Activated naive CD8-positive, alpha-beta T cell (primary cell): Measurements from ENCODE around the gene TMEM101.
A peak's percentile ranks its signal among the peaks of the same experiment; 100 is the strongest.
"Not testable (repeated sequence)": the region's sequence is repeated elsewhere in the genome, so short reads cannot be mapped to it uniquely, and the experiment has no call there.

Source experiments
- H3K27ac Mint-ChIP-seq: one replicate; pipeline ENCODE4 v1.8.0; 2021; ENCODE audit warnings: mixed read lengths
- H3K27me3 Mint-ChIP-seq: one replicate; pipeline ENCODE4 v1.8.0; 2021; ENCODE audit warnings: mixed read lengths
- H3K36me3 Mint-ChIP-seq: one replicate; pipeline ENCODE4 v1.8.0; 2021; ENCODE audit warnings: mixed read lengths
- H3K4me1 Mint-ChIP-seq: one replicate; pipeline ENCODE4 v1.8.0; 2021; ENCODE audit warnings: low read depth, mixed read lengths
- H3K4me3 Mint-ChIP-seq: one replicate; pipeline ENCODE4 v1.8.0; 2021; ENCODE audit warnings: mild to moderate bottlenecking, mixed read lengths
- H3K9me3 Mint-ChIP-seq: one replicate; pipeline ENCODE4 v1.8.0; 2021; ENCODE audit warnings: low read depth, mixed read lengths

TMEM101 gene

DNA sequence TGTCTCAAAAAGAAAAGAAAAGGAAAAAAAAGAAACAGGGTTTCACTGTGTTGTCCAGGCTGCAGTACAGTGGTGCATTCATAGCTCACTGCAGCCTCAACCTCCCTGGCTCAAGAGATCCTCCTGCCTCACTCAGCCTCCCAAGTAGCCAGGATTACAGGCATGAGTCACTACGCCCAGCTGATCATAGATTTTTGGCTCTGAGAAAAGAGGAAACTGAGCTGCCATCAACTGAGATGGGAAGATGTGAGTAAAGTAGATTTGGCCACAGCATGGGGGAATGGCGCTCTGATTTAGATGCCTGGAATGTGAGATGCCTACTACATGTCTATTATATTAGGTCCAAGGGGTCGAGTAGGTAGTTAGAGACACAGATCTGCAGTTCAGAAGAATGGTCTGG, 16.2 kb downstream of the TMEM101 start:
- no peaks in the 10 kb centered on the region for H3K9me3 Mint-ChIP-seq
- peaks cover 6% of the 10 kb centered on the region for H3K27me3 Mint-ChIP-seq
- H3K36me3 Mint-ChIP-seq, result no peaks in the 10 kb centered on the region
- no peak overlapping the region for H3K27ac Mint-ChIP-seq
- H3K4me1 Mint-ChIP-seq, result no peaks in the 10 kb centered on the region
- H3K4me3 Mint-ChIP-seq, result no peak overlapping the region

DNA sequence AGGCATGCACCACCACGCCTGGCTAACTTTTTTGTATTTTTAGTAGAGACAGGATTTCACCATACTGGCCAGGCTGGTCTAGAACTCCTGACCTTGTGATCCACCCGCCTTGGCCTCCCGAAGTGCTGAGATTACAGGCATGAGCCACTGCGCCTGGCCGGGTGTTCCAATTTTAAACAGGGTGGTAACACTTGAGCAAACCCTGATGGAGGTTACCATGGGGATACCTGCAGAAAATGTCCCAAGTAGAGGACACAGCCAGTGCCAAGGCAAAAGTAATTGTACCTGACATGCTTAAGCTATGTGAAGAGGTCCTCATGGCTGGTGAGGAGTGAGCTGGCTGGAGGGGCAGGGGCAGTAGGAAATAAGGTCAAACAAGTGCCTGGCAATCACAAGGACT, 17.6 kb downstream of the TMEM101 start:
- not testable (repeated sequence) for H3K4me3 Mint-ChIP-seq, H3K9me3 Mint-ChIP-seq, H3K4me1 Mint-ChIP-seq, H3K27ac Mint-ChIP-seq, H3K27me3 Mint-ChIP-seq, H3K36me3 Mint-ChIP-seq

DNA sequence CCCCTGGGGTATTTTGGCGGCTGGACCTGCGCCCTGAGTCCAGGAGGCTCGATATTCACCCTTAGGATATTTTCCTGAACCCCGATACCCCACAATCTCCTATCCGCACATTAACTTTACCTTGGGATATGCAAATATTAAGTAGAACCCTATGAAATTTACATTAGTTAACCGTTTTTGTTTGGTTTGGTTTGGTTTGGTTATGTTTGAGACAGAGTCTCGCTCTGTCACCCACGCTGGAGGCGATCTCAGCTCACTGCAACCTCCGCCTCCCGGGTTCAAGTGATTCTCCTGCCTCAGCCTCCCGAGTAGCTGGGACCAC, 19.7 kb downstream of the TMEM101 start:
- Mint-ChIP-seq H3K36me3 (no peaks in the 10 kb centered on the region), H3K4me3 (no peak overlapping the region), H3K27ac (no peak overlapping the region), H3K27me3 (peaks cover 6% of the 10 kb centered on the region), H3K9me3 (no peaks in the 10 kb centered on the region), H3K4me1 (no peaks in the 10 kb centered on the region)

DNA sequence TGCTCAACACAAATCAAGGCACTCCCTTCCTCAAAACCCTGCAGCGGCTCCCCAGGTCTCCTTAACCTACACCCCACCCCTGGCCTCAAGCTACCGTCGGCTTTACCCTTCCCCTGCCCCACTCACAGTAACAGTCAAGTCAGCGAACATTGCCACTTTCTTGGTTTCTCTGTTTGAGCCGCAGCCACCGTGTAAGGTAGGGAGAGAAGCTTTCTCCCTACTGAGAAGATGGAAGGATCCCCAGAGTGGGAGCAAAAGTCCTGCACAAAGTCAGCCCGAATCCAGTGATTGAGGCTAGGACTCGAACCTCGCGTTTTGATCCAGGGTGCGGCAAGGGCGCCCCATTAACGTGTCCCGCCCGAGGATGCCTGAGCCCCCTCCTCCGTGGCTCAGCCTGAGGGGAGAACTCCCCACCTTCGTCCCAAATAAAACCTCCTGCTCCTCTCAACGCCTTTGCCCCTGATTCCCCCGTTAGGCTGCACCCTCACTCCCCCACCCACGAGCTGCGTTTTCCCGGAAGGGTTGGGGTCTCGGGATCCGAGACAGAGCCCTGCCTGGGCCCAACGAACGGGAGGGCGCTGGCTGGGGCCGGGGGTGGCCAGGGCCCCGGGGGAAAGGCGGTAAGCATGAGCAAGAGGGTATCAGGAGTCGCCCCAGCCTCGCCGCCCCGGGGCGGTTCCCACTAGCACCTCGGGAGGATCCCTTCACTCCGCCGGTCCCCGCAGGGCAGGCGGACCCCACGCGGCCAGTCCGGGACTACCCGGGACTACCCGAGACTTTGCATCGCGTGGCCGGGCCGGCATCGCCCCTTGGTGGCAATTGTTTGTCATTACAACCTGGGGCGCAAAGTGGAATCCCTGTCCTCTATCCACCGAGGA, 20.3 kb downstream of the TMEM101 start:
- H3K4me1 Mint-ChIP-seq, result no peaks in the 10 kb centered on the region
- no peak overlapping the region for H3K27ac Mint-ChIP-seq
- H3K9me3 Mint-ChIP-seq, result no peaks in the 10 kb centered on the region
- no peaks in the 10 kb centered on the region for H3K36me3 Mint-ChIP-seq
- peak overlapping the region; percentile 27 for H3K4me3 Mint-ChIP-seq
- peaks cover 6% of the 10 kb centered on the region for H3K27me3 Mint-ChIP-seq

DNA sequence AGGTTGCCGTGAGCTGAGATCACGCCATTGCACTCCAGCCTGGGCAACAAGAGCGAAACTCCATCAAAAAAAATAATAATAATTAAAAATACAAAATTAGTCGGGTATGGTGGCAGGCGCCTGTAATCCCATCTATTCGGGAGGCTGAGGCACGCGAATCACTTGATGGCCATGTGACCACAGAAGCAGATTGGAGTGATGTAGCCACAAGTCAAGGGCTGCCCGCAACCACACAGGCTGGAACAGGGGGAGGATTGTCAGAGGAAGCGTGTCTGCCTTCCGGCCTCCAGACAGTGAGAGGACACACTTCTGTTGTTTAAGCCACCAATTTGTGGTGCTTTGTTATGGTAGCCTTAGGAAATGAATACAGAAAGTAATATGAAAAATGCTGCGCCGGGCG, 22.1 kb downstream of the TMEM101 start:
- Mint-ChIP-seq H3K9me3 (no peaks in the 10 kb centered on the region), H3K27ac (no peak overlapping the region), H3K27me3 (peaks cover 7% of the 10 kb centered on the region), H3K36me3 (no peaks in the 10 kb centered on the region), H3K4me3 (no peak overlapping the region), H3K4me1 (no peaks in the 10 kb centered on the region)

DNA sequence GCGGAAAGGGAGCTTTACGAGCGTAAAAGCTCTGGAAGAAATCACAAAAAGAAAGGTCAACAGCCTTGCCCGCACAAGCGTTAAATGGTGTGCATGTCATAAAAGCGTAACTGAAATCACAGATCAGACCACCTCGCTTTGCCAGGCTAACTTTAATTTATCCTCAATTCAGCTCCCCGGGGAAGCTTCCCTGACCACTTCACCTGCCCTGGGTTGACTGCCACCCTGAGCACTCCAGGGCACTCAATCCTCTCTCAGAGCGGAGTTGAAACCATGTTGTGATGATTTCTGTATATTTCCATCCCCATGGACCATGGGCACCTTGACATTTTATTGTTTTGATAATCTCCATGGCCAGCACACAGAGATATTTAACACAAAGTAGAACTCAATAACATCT, 26.5 kb downstream of the TMEM101 start:
- Mint-ChIP-seq H3K9me3 (no peaks in the 10 kb centered on the region), H3K27ac (no peak overlapping the region), H3K27me3 (peaks cover 7% of the 10 kb centered on the region), H3K4me3 (no peak overlapping the region), H3K36me3 (no peaks in the 10 kb centered on the region), H3K4me1 (peaks cover 3% of the 10 kb centered on the region)

DNA sequence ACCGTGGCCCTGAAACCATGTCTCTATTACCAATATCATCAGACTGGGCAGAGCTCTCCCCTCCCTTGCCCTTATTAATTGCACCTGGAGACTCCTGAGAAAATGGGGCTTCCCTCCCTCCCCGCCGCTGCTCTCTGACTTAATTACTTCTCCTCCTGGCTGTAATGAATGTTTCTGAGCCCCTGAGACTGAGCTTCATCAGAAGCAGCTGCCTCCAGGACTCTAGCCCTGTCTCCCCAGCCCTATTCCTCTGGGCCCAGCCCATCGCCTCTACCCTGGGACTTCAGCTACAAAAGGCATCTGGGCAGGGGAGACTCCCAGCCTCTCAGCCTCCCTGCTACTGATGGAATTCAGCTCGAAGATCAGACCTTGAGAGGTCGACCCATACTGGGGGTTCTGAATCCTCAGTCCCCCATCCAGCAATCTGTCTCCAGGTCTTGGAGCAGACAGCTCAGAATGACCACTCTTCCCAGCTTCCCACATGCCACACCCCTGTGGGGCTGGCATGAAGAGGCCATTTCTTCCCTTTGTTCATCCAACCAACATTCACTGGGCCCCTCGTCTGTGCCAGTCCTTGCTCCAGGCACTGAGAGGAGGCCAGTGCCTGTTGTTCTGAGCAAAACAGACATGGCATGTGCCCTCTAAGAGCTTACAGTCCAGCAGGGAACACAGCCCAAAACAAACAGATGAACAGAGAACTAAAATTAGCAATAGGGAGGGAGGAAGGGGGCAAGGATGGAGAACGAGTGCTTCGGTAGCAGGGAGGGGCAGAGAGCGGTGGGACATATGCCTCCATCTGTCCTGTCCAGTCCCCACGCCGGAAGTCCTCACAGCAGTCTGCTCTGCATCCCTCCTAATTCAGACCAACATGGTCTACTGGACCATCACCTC, 27.4 kb downstream of the TMEM101 start:
- Mint-ChIP-seq H3K4me1 (peaks cover 3% of the 10 kb centered on the region), H3K27ac (no peak overlapping the region), H3K9me3 (no peaks in the 10 kb centered on the region), H3K27me3 (peaks cover 10% of the 10 kb centered on the region), H3K36me3 (no peaks in the 10 kb centered on the region), H3K4me3 (no peak overlapping the region)

DNA sequence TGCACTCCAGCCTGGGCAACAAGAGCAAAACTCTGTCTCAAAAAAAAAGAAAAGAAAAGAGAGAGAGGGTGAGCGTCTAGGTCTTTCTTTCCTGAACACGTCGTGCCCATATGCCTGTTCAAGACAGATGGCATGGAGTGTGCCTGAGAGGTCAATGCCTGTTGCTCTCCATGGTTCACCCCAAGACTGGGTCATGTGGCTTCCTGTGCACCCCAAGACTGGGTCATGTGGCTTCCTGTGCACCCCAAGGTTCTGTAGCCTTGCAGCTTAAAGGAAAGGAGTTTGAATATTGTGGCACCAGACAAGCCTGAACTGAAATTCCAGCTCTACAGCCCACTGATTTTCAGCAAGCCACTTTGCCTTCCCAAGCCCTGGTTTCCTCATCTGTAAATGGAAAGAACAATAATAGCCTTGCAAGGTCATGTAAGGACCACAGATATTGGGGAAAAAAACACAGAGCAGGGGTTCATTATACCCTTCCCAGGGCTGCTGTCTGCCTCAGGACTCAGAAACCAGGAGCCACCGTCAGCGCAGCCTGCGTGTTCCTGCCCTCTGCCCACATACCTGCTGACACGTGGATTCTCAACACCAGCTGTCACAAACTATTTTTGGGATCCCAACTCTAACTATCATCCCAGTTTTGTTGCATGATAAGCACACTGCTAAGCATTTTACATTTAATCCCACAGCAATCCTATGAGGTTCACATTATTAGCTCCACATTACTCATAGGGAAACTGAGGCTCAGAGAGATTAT, 28.4 kb downstream of the TMEM101 start:
- Mint-ChIP-seq H3K9me3 (no peaks in the 10 kb centered on the region), H3K27me3 (peaks cover 17% of the 10 kb centered on the region), H3K36me3 (no peaks in the 10 kb centered on the region), H3K27ac (no peak overlapping the region), H3K4me1 (peaks cover 3% of the 10 kb centered on the region), H3K4me3 (no peak overlapping the region)

DNA sequence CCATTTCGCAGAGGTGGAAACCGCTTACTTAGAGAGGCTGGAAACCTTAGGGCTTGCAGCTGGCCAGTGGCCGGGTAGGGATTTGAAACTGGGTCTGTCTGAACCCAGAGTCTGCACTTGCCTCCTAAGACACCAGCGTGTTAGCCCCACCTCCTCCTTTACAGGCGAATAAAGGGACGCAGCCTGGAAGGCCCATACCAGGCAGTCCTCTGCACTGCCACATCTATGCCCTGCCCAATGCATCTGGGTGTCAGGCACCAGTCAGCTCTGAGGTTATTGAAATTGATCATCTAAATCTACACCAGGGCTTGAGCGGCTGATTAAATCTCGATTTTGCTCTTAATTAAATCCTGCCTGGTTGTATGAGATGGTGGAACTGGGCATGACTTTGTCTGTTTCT, 30.2 kb downstream of the TMEM101 start:
- Mint-ChIP-seq H3K27ac (no peak overlapping the region), H3K9me3 (no peaks in the 10 kb centered on the region), H3K36me3 (no peaks in the 10 kb centered on the region), H3K27me3 (peaks cover 17% of the 10 kb centered on the region), H3K4me3 (peak overlapping the region; percentile 42), H3K4me1 (peaks cover 3% of the 10 kb centered on the region)

DNA sequence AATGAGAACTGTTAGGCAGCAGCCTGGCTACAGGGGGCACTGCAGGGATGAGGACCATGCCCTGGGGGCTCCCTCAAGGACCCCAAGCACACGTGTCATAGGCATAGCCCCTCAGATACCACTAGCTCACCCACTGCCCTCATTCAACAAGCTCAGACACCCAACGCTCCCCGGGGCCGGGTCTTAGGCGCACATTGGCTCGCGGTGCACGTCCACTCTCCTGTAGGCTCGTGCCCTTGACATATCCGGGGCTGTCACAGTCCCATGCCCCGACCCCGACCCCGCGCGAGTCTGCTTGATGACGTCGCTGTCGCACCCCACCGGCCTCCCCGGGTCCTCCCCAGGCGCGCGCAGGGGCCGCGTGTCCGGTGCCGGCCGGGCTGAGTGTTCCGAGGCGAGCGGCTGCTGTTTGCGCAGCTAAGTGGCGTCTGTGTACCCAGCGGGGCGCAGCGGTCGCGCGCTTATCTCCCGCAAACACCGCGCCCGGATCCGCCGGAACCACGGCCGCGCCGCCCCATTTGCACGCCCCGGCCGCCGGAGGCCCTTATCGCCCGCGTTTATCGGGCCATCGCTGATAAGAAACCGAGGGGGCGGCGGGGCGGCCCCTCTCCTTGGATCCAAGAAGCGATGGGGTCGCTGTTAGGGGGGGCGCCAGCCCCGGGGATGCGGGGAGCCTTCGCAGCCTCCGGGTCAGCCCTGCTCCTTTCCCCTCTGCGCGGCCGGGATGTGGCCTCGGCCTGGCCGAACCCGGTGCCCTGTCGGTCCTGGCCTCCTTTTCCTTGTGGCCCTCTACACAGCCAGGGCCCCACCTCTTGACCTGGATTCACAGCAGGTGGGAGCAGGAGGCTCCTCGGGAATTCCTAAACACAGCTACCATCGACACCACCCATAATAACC, 31.0 kb downstream of the TMEM101 start:
- Mint-ChIP-seq H3K4me3 (peak overlapping the region; percentile 66), H3K9me3 (no peaks in the 10 kb centered on the region), H3K4me1 (peaks cover 3% of the 10 kb centered on the region), H3K27ac (no peak overlapping the region), H3K27me3 (peaks cover 17% of the 10 kb centered on the region), H3K36me3 (no peaks in the 10 kb centered on the region)

DNA sequence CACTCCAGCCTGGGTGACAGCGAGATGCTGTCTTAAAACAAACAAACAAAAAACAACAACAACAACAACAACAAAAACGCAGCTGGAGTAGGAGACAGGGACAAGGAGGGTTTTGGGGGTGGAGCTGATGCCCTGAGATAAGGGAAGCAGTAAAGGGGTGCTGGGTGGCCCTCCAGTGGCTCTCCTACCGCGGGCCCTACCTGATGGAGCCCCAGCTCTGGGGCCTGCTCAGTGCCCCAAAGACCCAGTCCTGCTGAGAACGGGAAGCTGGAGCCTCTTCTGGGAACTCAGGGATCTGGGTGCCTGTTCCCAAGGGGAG, 31.6 kb downstream of the TMEM101 start:
- peaks cover 3% of the 10 kb centered on the region for H3K4me1 Mint-ChIP-seq
- no peaks in the 10 kb centered on the region for H3K9me3 Mint-ChIP-seq
- H3K36me3 Mint-ChIP-seq, result no peaks in the 10 kb centered on the region
- H3K27ac Mint-ChIP-seq, result no peak overlapping the region
- peak overlapping the region; percentile 66 for H3K4me3 Mint-ChIP-seq
- peaks cover 19% of the 10 kb centered on the region for H3K27me3 Mint-ChIP-seq

DNA sequence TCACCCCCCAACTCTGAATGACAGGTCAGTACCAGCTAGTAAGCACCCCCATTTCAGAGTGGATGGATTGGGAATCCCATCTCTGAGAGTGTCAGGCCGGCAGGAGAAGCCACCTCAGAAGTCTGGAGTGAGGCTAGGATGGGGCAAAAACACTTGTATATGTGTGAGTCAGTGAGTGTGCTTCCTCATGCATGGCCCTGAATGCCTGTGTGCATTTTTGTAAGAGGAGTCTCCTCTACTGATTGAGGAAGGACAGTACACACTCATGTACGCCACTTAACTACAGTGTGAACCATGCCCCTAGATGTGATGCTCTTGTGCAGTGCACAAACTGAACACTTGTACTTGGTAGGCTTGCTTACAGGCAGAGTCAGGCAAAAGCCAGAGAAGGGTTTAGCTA, 32.6 kb downstream of the TMEM101 start:
- peaks cover 18% of the 10 kb centered on the region for H3K27me3 Mint-ChIP-seq
- no peaks in the 10 kb centered on the region for H3K36me3 Mint-ChIP-seq
- H3K9me3 Mint-ChIP-seq, result no peaks in the 10 kb centered on the region
- H3K27ac Mint-ChIP-seq, result no peak overlapping the region
- H3K4me1 Mint-ChIP-seq, result peaks cover 3% of the 10 kb centered on the region
- no peak overlapping the region for H3K4me3 Mint-ChIP-seq

DNA sequence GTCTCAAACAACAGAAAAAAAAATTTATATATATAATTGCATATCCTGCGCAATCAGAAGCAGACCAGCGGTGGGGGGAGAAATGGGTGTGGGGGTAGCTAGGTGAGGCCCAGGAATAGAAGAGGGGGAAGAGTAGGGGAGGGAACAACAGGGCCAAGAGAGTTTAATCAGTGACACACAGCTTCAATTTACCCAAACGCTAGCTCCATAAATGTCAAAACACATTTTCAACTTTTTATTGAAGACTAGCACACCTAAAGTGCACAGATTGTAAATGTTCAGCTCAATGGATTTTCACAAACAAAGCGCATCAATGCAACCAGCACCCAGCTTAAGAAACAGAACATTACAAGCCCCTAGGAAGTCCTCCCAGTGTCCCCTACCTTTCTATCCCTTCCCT, 35.1 kb downstream of the TMEM101 start:
- peaks cover 15% of the 10 kb centered on the region for H3K27me3 Mint-ChIP-seq
- no peaks in the 10 kb centered on the region for H3K4me1 Mint-ChIP-seq
- H3K4me3 Mint-ChIP-seq, result no peak overlapping the region
- H3K27ac Mint-ChIP-seq, result no peak overlapping the region
- no peaks in the 10 kb centered on the region for H3K36me3 Mint-ChIP-seq
- H3K9me3 Mint-ChIP-seq, result no peaks in the 10 kb centered on the region

DNA sequence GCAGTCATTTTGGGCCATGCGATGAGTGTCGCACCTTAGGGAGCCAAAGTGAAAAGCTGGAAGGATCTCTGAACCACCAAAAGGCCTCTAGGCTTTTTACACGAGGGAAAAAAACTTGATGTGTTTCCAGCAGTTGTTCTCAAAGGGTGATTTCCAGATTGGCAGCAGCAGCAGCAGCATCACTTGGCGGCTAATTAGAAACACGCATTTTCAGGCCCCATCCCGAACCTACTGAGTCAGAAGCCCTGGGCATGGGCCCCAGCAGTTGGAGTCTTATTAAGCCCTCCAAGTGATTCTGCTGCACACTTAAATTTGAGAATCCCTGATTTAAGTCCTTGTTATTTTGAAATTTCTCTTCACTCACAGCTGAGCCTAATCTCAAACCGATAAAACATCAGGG, 35.8 kb downstream of the TMEM101 start:
- Mint-ChIP-seq H3K4me3 (no peak overlapping the region), H3K4me1 (no peaks in the 10 kb centered on the region), H3K27ac (no peak overlapping the region), H3K9me3 (no peaks in the 10 kb centered on the region), H3K27me3 (peaks cover 15% of the 10 kb centered on the region), H3K36me3 (no peaks in the 10 kb centered on the region)
